ENCODE measurements around the gene SULT1A3. TPM values are rescaled to one million over a fixed set of nuclear protein-coding genes. Genes with fewer than 3 reads are reported as not detected.
"Not testable (repeated sequence)": the region's sequence is repeated elsewhere in the genome, so short reads cannot be mapped to it uniquely, and the experiment has no call there.

The SULT1A3 gene
- total RNA-seq, 1 donor = 12.1 TPM

GRCh38 chr16:30186782-30187555 is 12.1 kb upstream of the SULT1A3 start:
- DNase-seq (ENCODE audit: low read depth in 2 of 3, low spot score in 2 of 3) = peak in 2 of 3 donors; percentile 73 to 80

GRCh38 chr16:30187556-30187865 is 11.5 kb upstream of the SULT1A3 start:
- DNase-seq (ENCODE audit: low read depth in 2 of 3, low spot score in 2 of 3) = no peak

GRCh38 chr16:30187971-30188561 is 11.0 kb upstream of the SULT1A3 start:
- DNase-seq (ENCODE audit: low read depth in 2 of 3, low spot score in 2 of 3) = no peak

- DNase-seq (ENCODE audit: low read depth in 2 of 3, low spot score in 2 of 3) = not testable (repeated sequence)
Observed at GRCh38 chr16:30191158-30191557, 7.9 kb upstream of the SULT1A3 start.

- not testable (repeated sequence) for DNase-seq (ENCODE audit: low read depth in 2 of 3, low spot score in 2 of 3)
Observed at GRCh38 chr16:30193098-30193497, 6.0 kb upstream of the SULT1A3 start.

GRCh38 chr16:30193615-30194014 is 5.4 kb upstream of the SULT1A3 start, which contains the start of the genes BOLA2B and SLX1A:
Gene BOLA2B (minus strand): TSS chr16:30193666. CDS start chr16:30193595, 71 bp downstream.
Gene SLX1A (plus strand): TSS chr16:30193875. CDS start chr16:30194085, 210 bp downstream.
- DNase-seq (ENCODE audit: low read depth in 2 of 3, low spot score in 2 of 3) = not testable (repeated sequence)

GRCh38 chr16:30194172-30194925 is 4.7 kb upstream of the SULT1A3 start:
- DNase-seq (ENCODE audit: low read depth in 2 of 3, low spot score in 2 of 3) = not testable (repeated sequence)

- DNase-seq (ENCODE audit: low read depth in 2 of 3, low spot score in 2 of 3) = not testable (repeated sequence)
Observed at GRCh38 chr16:30197001-30197400, 2.1 kb upstream of the SULT1A3 start.

GRCh38 chr16:30199608-30200343 is 721 bp downstream of the SULT1A3 start:
- not testable (repeated sequence) for DNase-seq (ENCODE audit: low read depth in 2 of 3, low spot score in 2 of 3)

- not testable (repeated sequence) for DNase-seq (ENCODE audit: low read depth in 2 of 3, low spot score in 2 of 3)
Observed at GRCh38 chr16:30205541-30206236, 6.6 kb downstream of the SULT1A3 start.

GRCh38 chr16:30206252-30206651 is 7.2 kb downstream of the SULT1A3 start:
- not testable (repeated sequence) for DNase-seq (ENCODE audit: low read depth in 2 of 3, low spot score in 2 of 3)

GRCh38 chr16:30207063-30207704 is 8.1 kb downstream of the SULT1A3 start:
- DNase-seq (ENCODE audit: low read depth in 2 of 3, low spot score in 2 of 3) = not testable (repeated sequence)

GRCh38 chr16:30209032-30209431 is 10.0 kb downstream of the SULT1A3 start:
- DNase-seq (ENCODE audit: low read depth in 2 of 3, low spot score in 2 of 3) = not testable (repeated sequence)

GRCh38 chr16:30211414-30211813 is 12.4 kb downstream of the SULT1A3 start:
- DNase-seq (ENCODE audit: low read depth in 2 of 3, low spot score in 2 of 3) = not testable (repeated sequence)

- not testable (repeated sequence) for DNase-seq (ENCODE audit: low read depth in 2 of 3, low spot score in 2 of 3)
Observed at GRCh38 chr16:30217082-30217481, 18.0 kb downstream of the SULT1A3 start.

GRCh38 chr16:30248379-30248778 is 49.3 kb downstream of the SULT1A3 start, which contains the start of gene NPIPB13:
Gene NPIPB13 (minus strand): TSS chr16:30248479. CDS start chr16:30245573, 2,906 bp downstream.
- not testable (repeated sequence) for DNase-seq (ENCODE audit: low read depth in 2 of 3, low spot score in 2 of 3)
